Measurements from ENCODE around the gene ST6GAL2. TPM values are rescaled to one million over a fixed set of nuclear protein-coding genes. Genes with fewer than 3 reads are reported as not detected.

ST6GAL2 gene
- total and polyA plus RNA-seq, 7 experiments from 2014 or later = not detected

- H3K4me1 ChIP-seq (ENCODE audit: control insufficient read depth in 2 of 2, insufficient read depth in 2 of 2, low read length in 2 of 2) = no peaks in the 10 kb centered on the region
- ChIA-PET POLR2A (no interaction called here), CTCF (no interaction called here)
- intact Hi-C loops (cut with micrococcal nuclease) = no loop called here
- no peaks in the 10 kb centered on the region for H3K9me3 Mint-ChIP-seq
- H3K4me1 Mint-ChIP-seq = no peaks in the 10 kb centered on the region
- no peak overlapping the region for H3K4me3 ChIP-seq (ENCODE audit: low read length)
- peaks cover 0 to 14% (median 0%) of the 10 kb centered on the region in 5 donors for H3K27me3 Mint-ChIP-seq
- ATAC-seq (no peak), DNase-seq (no peak)
- H3K27ac Mint-ChIP-seq = no peak overlapping the region
- no peaks in the 10 kb centered on the region for H3K36me3 ChIP-seq (ENCODE audit: control insufficient read depth in 2 of 3, insufficient read depth in 3 of 3, low read length in 3 of 3)
- H3K27ac ChIP-seq (ENCODE audit: low read depth, low read length) = no peak overlapping the region
- no peak overlapping the region for H3K4me3 Mint-ChIP-seq
- no peaks in the 10 kb centered on the region for H3K36me3 Mint-ChIP-seq
- no peaks in the 10 kb centered on the region for H3K9me3 ChIP-seq (ENCODE audit: control insufficient read depth in 2 of 3, low read length in 3 of 3)
- no peaks in the 10 kb centered on the region for H3K27me3 ChIP-seq (ENCODE audit: control insufficient read depth in 2 of 2, insufficient read depth in 2 of 2, low read length in 2 of 2)
Observed at GRCh38 chr2:106831241-106831640, 54.7 kb downstream of the ST6GAL2 start.

- H3K4me3 Mint-ChIP-seq = no peak overlapping the region
- H3K4me1 Mint-ChIP-seq = no peaks in the 10 kb centered on the region
- Histone ChIP-seq H3K36me3 (ENCODE audit: control insufficient read depth in 2 of 3, insufficient read depth in 3 of 3, low read length in 3 of 3) (no peaks in the 10 kb centered on the region), H3K27ac (ENCODE audit: low read depth, low read length) (no peak overlapping the region), H3K4me1 (ENCODE audit: control insufficient read depth in 2 of 2, insufficient read depth in 2 of 2, low read length in 2 of 2) (no peaks in the 10 kb centered on the region), H3K9me3 (ENCODE audit: control insufficient read depth in 2 of 3, low read length in 3 of 3) (no peaks in the 10 kb centered on the region), H3K27me3 (ENCODE audit: control insufficient read depth in 2 of 2, insufficient read depth in 2 of 2, low read length in 2 of 2) (no peaks in the 10 kb centered on the region), H3K4me3 (ENCODE audit: low read length) (no peak overlapping the region)
- ATAC-seq (no peak), DNase-seq (no peak)
- H3K9me3 Mint-ChIP-seq = peaks cover 0 to 3% (median 0%) of the 10 kb centered on the region in 11 donors
- no peaks in the 10 kb centered on the region for H3K36me3 Mint-ChIP-seq
- H3K27me3 Mint-ChIP-seq = peaks cover 0 to 17% (median 0%) of the 10 kb centered on the region in 5 donors
- H3K27ac Mint-ChIP-seq = no peak overlapping the region
- intact Hi-C loops (cut with micrococcal nuclease) = no loop called here
- POLR2A ChIA-PET = no interaction called here
- CTCF ChIA-PET = no interaction called here
Observed at GRCh38 chr2:106830191-106830590, 55.8 kb downstream of the ST6GAL2 start.

- no peak for DNase-seq
- ATAC-seq = no peak
- Mint-ChIP-seq H3K4me3 (no peak overlapping the region), H3K4me1 (no peaks in the 10 kb centered on the region), H3K9me3 (peaks cover 0 to 6% (median 2%) of the 10 kb centered on the region in 11 donors), H3K27ac (no peak overlapping the region), H3K36me3 (no peaks in the 10 kb centered on the region), H3K27me3 (peaks cover 0 to 7% (median 0%) of the 10 kb centered on the region in 5 donors)
- no peaks in the 10 kb centered on the region for H3K36me3 ChIP-seq (ENCODE audit: control insufficient read depth in 2 of 3, insufficient read depth in 3 of 3, low read length in 3 of 3)
- no peak overlapping the region for H3K27ac ChIP-seq (ENCODE audit: low read depth, low read length)
- H3K4me1 ChIP-seq (ENCODE audit: control insufficient read depth in 2 of 2, insufficient read depth in 2 of 2, low read length in 2 of 2) = no peaks in the 10 kb centered on the region
- intact Hi-C loops (cut with micrococcal nuclease) = no loop called here
- no peaks in the 10 kb centered on the region for H3K9me3 ChIP-seq (ENCODE audit: control insufficient read depth in 2 of 3, low read length in 3 of 3)
- POLR2A ChIA-PET = no interaction called here
- no peaks in the 10 kb centered on the region for H3K27me3 ChIP-seq (ENCODE audit: control insufficient read depth in 2 of 2, insufficient read depth in 2 of 2, low read length in 2 of 2)
- no peak overlapping the region for H3K4me3 ChIP-seq (ENCODE audit: low read length)
- CTCF ChIA-PET = no interaction called here
Observed at GRCh38 chr2:106828119-106828518, 57.8 kb downstream of the ST6GAL2 start.

GRCh38 chr2:106827158-106827557, 58.8 kb downstream of the ST6GAL2 start:
- no peak overlapping the region for H3K4me3 ChIP-seq (ENCODE audit: low read length)
- H3K9me3 ChIP-seq (ENCODE audit: control insufficient read depth in 2 of 3, low read length in 3 of 3) = no peaks in the 10 kb centered on the region
- Mint-ChIP-seq H3K4me1 (no peaks in the 10 kb centered on the region), H3K4me3 (no peak overlapping the region), H3K27ac (no peak overlapping the region), H3K27me3 (peaks cover 0 to 5% (median 0%) of the 10 kb centered on the region in 5 donors), H3K36me3 (no peaks in the 10 kb centered on the region), H3K9me3 (peaks cover 0 to 6% (median 2%) of the 10 kb centered on the region in 11 donors)
- H3K36me3 ChIP-seq (ENCODE audit: control insufficient read depth in 2 of 3, insufficient read depth in 3 of 3, low read length in 3 of 3) = no peaks in the 10 kb centered on the region
- no peak for DNase-seq
- no peak overlapping the region for H3K27ac ChIP-seq (ENCODE audit: low read depth, low read length)
- intact Hi-C loops (cut with micrococcal nuclease) = no loop called here
- H3K27me3 ChIP-seq (ENCODE audit: control insufficient read depth in 2 of 2, insufficient read depth in 2 of 2, low read length in 2 of 2) = no peaks in the 10 kb centered on the region
- ATAC-seq = no peak
- no peaks in the 10 kb centered on the region for H3K4me1 ChIP-seq (ENCODE audit: control insufficient read depth in 2 of 2, insufficient read depth in 2 of 2, low read length in 2 of 2)
- CTCF ChIA-PET = no interaction called here
- POLR2A ChIA-PET = no interaction called here

- Mint-ChIP-seq H3K27me3 (peaks cover 0 to 5% (median 0%) of the 10 kb centered on the region in 5 donors), H3K9me3 (peaks cover 0 to 6% (median 2%) of the 10 kb centered on the region in 11 donors), H3K4me3 (no peak overlapping the region), H3K4me1 (no peaks in the 10 kb centered on the region), H3K36me3 (no peaks in the 10 kb centered on the region), H3K27ac (no peak overlapping the region)
- no peaks in the 10 kb centered on the region for H3K27me3 ChIP-seq (ENCODE audit: control insufficient read depth in 2 of 2, insufficient read depth in 2 of 2, low read length in 2 of 2)
- H3K36me3 ChIP-seq (ENCODE audit: control insufficient read depth in 2 of 3, insufficient read depth in 3 of 3, low read length in 3 of 3) = no peaks in the 10 kb centered on the region
- H3K27ac ChIP-seq (ENCODE audit: low read depth, low read length) = no peak overlapping the region
- no peak overlapping the region for H3K4me3 ChIP-seq (ENCODE audit: low read length)
- DNase-seq = no peak
- intact Hi-C loops (cut with micrococcal nuclease) = no loop called here
- ATAC-seq = no peak
- CTCF ChIA-PET = no interaction called here
- POLR2A ChIA-PET = no interaction called here
- H3K9me3 ChIP-seq (ENCODE audit: control insufficient read depth in 2 of 3, low read length in 3 of 3) = no peaks in the 10 kb centered on the region
- H3K4me1 ChIP-seq (ENCODE audit: control insufficient read depth in 2 of 2, insufficient read depth in 2 of 2, low read length in 2 of 2) = no peaks in the 10 kb centered on the region
Observed at GRCh38 chr2:106825161-106825560, 60.8 kb downstream of the ST6GAL2 start.

- H3K9me3 Mint-ChIP-seq = peaks cover 0 to 7% (median 0%) of the 10 kb centered on the region in 11 donors
- no peak for ATAC-seq
- no peak overlapping the region for H3K27ac Mint-ChIP-seq
- DNase-seq = no peak
- H3K4me3 Mint-ChIP-seq = no peak overlapping the region
- intact Hi-C loops (cut with micrococcal nuclease) = no loop called here
- H3K36me3 Mint-ChIP-seq = no peaks in the 10 kb centered on the region
- ChIA-PET CTCF (no interaction called here), POLR2A (no interaction called here)
- Histone ChIP-seq H3K4me1 (ENCODE audit: control insufficient read depth in 2 of 2, insufficient read depth in 2 of 2, low read length in 2 of 2) (no peaks in the 10 kb centered on the region), H3K27me3 (ENCODE audit: control insufficient read depth in 2 of 2, insufficient read depth in 2 of 2, low read length in 2 of 2) (no peaks in the 10 kb centered on the region), H3K27ac (ENCODE audit: low read depth, low read length) (no peak overlapping the region), H3K9me3 (ENCODE audit: control insufficient read depth in 2 of 3, low read length in 3 of 3) (no peaks in the 10 kb centered on the region), H3K4me3 (ENCODE audit: low read length) (no peak overlapping the region), H3K36me3 (ENCODE audit: control insufficient read depth in 2 of 3, insufficient read depth in 3 of 3, low read length in 3 of 3) (no peaks in the 10 kb centered on the region)
- H3K4me1 Mint-ChIP-seq = no peaks in the 10 kb centered on the region
- H3K27me3 Mint-ChIP-seq = peaks cover 0 to 21% (median 12%) of the 10 kb centered on the region in 5 donors
Observed at GRCh38 chr2:106816974-106817373, 69.0 kb downstream of the ST6GAL2 start.

- DNase-seq = no peak
- H3K4me1 Mint-ChIP-seq = no peaks in the 10 kb centered on the region
- no peaks in the 10 kb centered on the region for H3K9me3 ChIP-seq (ENCODE audit: control insufficient read depth in 2 of 3, low read length in 3 of 3)
- ChIA-PET CTCF (interaction anchor here (0.6 kb wide), 1 partner anchor 1623 kb away, joined by 3 read pairs; no protein-coding TSS in a partner anchor), POLR2A (no interaction called here)
- no peaks in the 10 kb centered on the region for H3K36me3 ChIP-seq (ENCODE audit: control insufficient read depth in 2 of 3, insufficient read depth in 3 of 3, low read length in 3 of 3)
- intact Hi-C loops (cut with micrococcal nuclease) = no loop called here
- no peak overlapping the region for H3K4me3 ChIP-seq (ENCODE audit: low read length)
- H3K27ac ChIP-seq (ENCODE audit: low read depth, low read length) = no peak overlapping the region
- no peaks in the 10 kb centered on the region for H3K27me3 ChIP-seq (ENCODE audit: control insufficient read depth in 2 of 2, insufficient read depth in 2 of 2, low read length in 2 of 2)
- H3K36me3 Mint-ChIP-seq = no peaks in the 10 kb centered on the region
- ATAC-seq = no peak
- peaks cover 0 to 3% (median 0%) of the 10 kb centered on the region in 11 donors for H3K9me3 Mint-ChIP-seq
- no peaks in the 10 kb centered on the region for H3K4me1 ChIP-seq (ENCODE audit: control insufficient read depth in 2 of 2, insufficient read depth in 2 of 2, low read length in 2 of 2)
- no peak overlapping the region for H3K4me3 Mint-ChIP-seq
- peaks cover 0 to 16% (median 9%) of the 10 kb centered on the region in 5 donors for H3K27me3 Mint-ChIP-seq
- no peak overlapping the region for H3K27ac Mint-ChIP-seq
Observed at GRCh38 chr2:106812841-106813240, 73.1 kb downstream of the ST6GAL2 start.
